B cell (primary cell): ENCODE data around the gene IRF8. TPM values are rescaled to one million over a fixed set of nuclear protein-coding genes. Genes with fewer than 3 reads are reported as not detected.
A peak's percentile ranks its signal among the peaks of the same experiment; 100 is the strongest.

Experiments
- ATAC-seq: fragments of 200-7000 bp; cut with Tn5 transposase; one replicate; pipeline ENCODE4 v1.10.0; 2021; ENCODE audit warnings: low read depth, mild to moderate bottlenecking, moderate number of reproducible peaks, moderate library complexity
- CTCF ChIA-PET: fragments of 350-600 bp; sonication (Branson Sonifier 250); formaldehyde crosslinking; loops from one replicate; lab custom pipeline; 2021; ENCODE audit warnings: antibody characterized with exemption, inconsistent platforms; lab: Charles Lee
- POLR2A ChIA-PET: fragments of 350-600 bp; sonication (Branson Sonifier 250); formaldehyde crosslinking; loops from one replicate; lab custom pipeline; 2021; ENCODE audit warnings: antibody characterized with exemption; lab: Charles Lee
- DNase-seq: peaks from one replicate; pipeline ENCODE4 v3.0.0; 2013
- H2AFZ ChIP-seq: 2 replicates; pipeline ENCODE4 v1.6.1; 2012; ENCODE audit warnings: mild to moderate bottlenecking, low read depth, low read length; ENCODE audit not compliant: insufficient read depth, poor library complexity, severe bottlenecking
- H3K27ac ChIP-seq, 2 donors: 1 replicate in 1 of 2; 2 replicates in 1 of 2; pipeline ENCODE4 v1.5.1; 2012 to 2013; ENCODE audit warnings: low read length in 2 of 2, mild to moderate bottlenecking in 2 of 2, moderate library complexity in 1 of 2
- H3K27me3 ChIP-seq, 4 experiments: fragments of 200-600 bp in 1 of 4; sonication (generic) in 1 of 4; replicated peaks in 1 of 4; 1 replicate in 2 of 4; 2 replicates in 2 of 4; pipeline versions ENCODE4 v1.6.1 to v1.7.0; 2013 to 2016; ENCODE audit warnings: low read length in 3 of 4, mild to moderate bottlenecking in 2 of 4, mixed read lengths in 1 of 4, moderate library complexity in 1 of 4; ENCODE audit not compliant: insufficient read depth in 4 of 4, control insufficient read depth in 3 of 4; ENCODE audit errors: control extremely low read depth in 1 of 4
- H3K36me3 ChIP-seq, 2 experiments: replicated peaks in 1 of 2; 1 replicate in 1 of 2; 2 replicates in 1 of 2; pipeline versions ENCODE4 v1.6.1 to v1.7.1; 2013; ENCODE audit warnings: low read length in 1 of 2; ENCODE audit not compliant: insufficient read depth in 2 of 2, control insufficient read depth in 1 of 2; ENCODE audit errors: control extremely low read depth in 1 of 2, extremely low read depth in 1 of 2
- H3K4me1 ChIP-seq, 2 donors: fragments of 200-600 bp in 1 of 2; sonication (generic) in 1 of 2; 1 replicate in 1 of 2; 2 replicates in 1 of 2; pipeline versions ENCODE4 v1.5.1 to v1.6.1; 2013 to 2017; ENCODE audit warnings: low read length in 2 of 2; ENCODE audit not compliant: control insufficient read depth in 2 of 2, insufficient read depth in 2 of 2
- H3K4me2 ChIP-seq: replicated peaks from 2 replicates; pipeline ENCODE3; 2012; ENCODE audit warnings: mild to moderate bottlenecking, low read depth, low read length; ENCODE audit not compliant: poor library complexity, severe bottlenecking
- H3K4me3 ChIP-seq, 5 experiments: fragments of 200-600 bp in 1 of 5; sonication (generic) in 1 of 5; 1 replicate in 3 of 5; 2 replicates in 2 of 5; pipeline versions ENCODE4 v1.5.1 to v1.7.0; 2011 to 2016; ENCODE audit warnings: low read length in 4 of 5, mild to moderate bottlenecking in 4 of 5, low read depth in 2 of 5, control low read depth in 1 of 5, moderate library complexity in 1 of 5; ENCODE audit not compliant: insufficient read depth in 1 of 5; ENCODE audit errors: control extremely low read depth in 1 of 5, extremely low read depth in 1 of 5
- H3K79me2 ChIP-seq: fragments of 200-600 bp; sonication (generic); one replicate; pipeline ENCODE4 v1.6.0; 2016; ENCODE audit warnings: low read length; ENCODE audit not compliant: control insufficient read depth, insufficient read depth
- H3K9ac ChIP-seq: fragments of 200-600 bp; sonication (generic); 2 replicates; pipeline ENCODE4 v1.6.1; 2017; ENCODE audit warnings: mild to moderate bottlenecking, low read length, moderate library complexity
- H3K9me3 ChIP-seq, 3 donors: one replicate each; pipeline versions ENCODE4 v1.6.1 to v1.7.1; 2013; ENCODE audit warnings: low read length in 2 of 3; ENCODE audit not compliant: control insufficient read depth in 2 of 3, insufficient read depth in 1 of 3; ENCODE audit errors: control extremely low read depth in 1 of 3
- H4K20me1 ChIP-seq: 2 replicates; pipeline ENCODE4 v1.6.0; 2012; ENCODE audit warnings: mild to moderate bottlenecking, low read length; ENCODE audit not compliant: insufficient read depth, control insufficient read depth, poor library complexity, severe bottlenecking
- H3K27ac Mint-ChIP-seq: one replicate; pipeline ENCODE4 v1.8.0; 2021; ENCODE audit warnings: mixed read lengths
- H3K27me3 Mint-ChIP-seq: one replicate; pipeline ENCODE4 v1.8.0; 2021; ENCODE audit warnings: mixed read lengths
- H3K4me1 Mint-ChIP-seq: one replicate; pipeline ENCODE4 v1.8.0; 2021; ENCODE audit warnings: mixed read lengths
- H3K4me3 Mint-ChIP-seq: one replicate; pipeline ENCODE4 v1.8.0; 2021; ENCODE audit warnings: mixed read lengths
- H3K9me3 Mint-ChIP-seq: one replicate; pipeline ENCODE4 v1.8.0; 2022; ENCODE audit warnings: mixed read lengths; ENCODE audit not compliant: insufficient read depth
- CTCF ChIP-seq: fragments of 200-600 bp; IDR thresholded peaks from one replicate; pipeline ENCODE4 v1.8.0; 2022; ENCODE audit warnings: antibody characterized with exemption, mild to moderate bottlenecking
- EZH2 ChIP-seq: IDR thresholded peaks from 2 replicates; pipeline ENCODE4 v1.6.1; 2012; ENCODE audit warnings: borderline replicate concordance, low read depth, mild to moderate bottlenecking, moderate library complexity, low read length; ENCODE audit not compliant: insufficient read depth, poor library complexity, severe bottlenecking
- WGBS: methylation state at CpG from one replicate; pipeline ENCODE4 v1.1.5; 2013; ENCODE audit warnings: missing lambda C conversion rate; ENCODE audit not compliant: insufficient coverage; 5-methylcytosine and 5-hydroxymethylcytosine counted together
- intact Hi-C: fragments of 100-400 bp; cut with micrococcal nuclease; formaldehyde crosslinking; loops from one replicate; pipeline ENCODE4 v1.10.0; 2022
- polyA plus RNA-seq: library from polyadenylated mRNA; depleted of rRNA; stranded (reverse); fragments of >200 nt; gene quantifications from 2 replicates; pipeline ENCODE4 v1.2.3, GENCODE V29; 2012
- total RNA-seq, 2 donors: library from RNA; stranded (reverse); fragments of 120-200 nt in 1 of 2; gene quantifications; 1 replicate in 1 of 2; 2 replicates in 1 of 2; pipeline versions ENCODE4 v1.2.3 to v1.2.4, GENCODE V29; 2013 to 2022

The IRF8 gene
- total and polyA plus RNA-seq, 2 donors (not counting 1 experiment from before 2014, with no cell fraction given) = 309 to 332 TPM

DNA sequence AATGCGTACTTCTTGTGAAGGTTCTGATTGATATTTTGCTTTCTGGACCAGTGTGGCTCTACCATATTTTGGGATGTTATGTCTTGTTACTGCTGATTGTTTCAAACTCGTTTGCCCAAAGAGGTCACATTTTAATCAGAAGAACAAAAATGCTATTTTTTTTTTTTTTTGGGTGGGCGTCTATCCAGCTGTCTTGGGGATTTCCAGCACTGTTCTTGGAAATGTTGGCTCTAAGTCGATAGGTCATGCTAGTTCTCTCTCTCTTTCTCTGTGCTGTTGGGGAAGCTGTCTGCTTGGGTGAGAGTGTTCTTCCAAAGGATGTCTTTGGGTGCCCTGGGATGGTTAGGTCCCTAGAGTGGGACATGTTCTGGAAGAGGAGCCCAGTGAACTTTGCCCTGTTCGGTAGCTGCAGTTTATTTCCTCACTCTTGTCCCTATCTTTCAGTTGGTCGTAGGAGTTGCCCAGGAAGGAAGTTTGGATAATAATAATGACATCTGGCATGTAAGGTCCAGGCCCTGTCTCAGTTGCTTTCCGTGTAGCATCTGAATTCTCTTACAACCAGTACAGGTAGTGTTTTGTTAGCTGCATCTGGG, 2.9 kb downstream of the IRF8 start:
- H4K20me1 ChIP-seq = peaks cover 37% of the 10 kb centered on the region
- H3K4me3 ChIP-seq = peak overlapping the region; percentile 77 to 99 (median 88)
- Mint-ChIP-seq H3K27ac (peak overlapping the region; percentile 98), H3K4me3 (peak overlapping the region; percentile 92), H3K4me1 (peaks cover 83% of the 10 kb centered on the region), H3K27me3 (no peaks in the 10 kb centered on the region), H3K9me3 (no peaks in the 10 kb centered on the region)
- DNase-seq = no peak
- no peaks in the 10 kb centered on the region for H3K9me3 ChIP-seq
- H3K9ac ChIP-seq = peak overlapping the region; percentile 94
- H3K4me2 ChIP-seq = peak overlapping the region; percentile 82
- H3K4me1 ChIP-seq = peaks cover 72 to 75% of the 10 kb centered on the region in 2 donors
- peaks cover 4 to 71% of the 10 kb centered on the region in 2 experiments for H3K36me3 ChIP-seq
- 57% methylated on average over 1 of the region's 7 CpGs for WGBS
- H3K27ac ChIP-seq = peak overlapping the region; percentile 93 to 97
- no peak for ATAC-seq
- intact Hi-C loops = loop anchor here (1.0 to 5.0 kb wide), 6 partner anchors 8 to 145 kb away; no protein-coding TSS in a partner anchor
- no peak overlapping the region for H2AFZ ChIP-seq
- CTCF ChIA-PET = interaction anchor here (0.8 to 14.4 kb wide), 16 partner anchors 9 to 286 kb away, joined by 3 to 364 read pairs (median 5); no protein-coding TSS in a partner anchor
- H3K27me3 ChIP-seq = no peaks in the 10 kb centered on the region
- POLR2A ChIA-PET = interaction anchor here (0.5 to 2.4 kb wide), 14 partner anchors 32 to 1864 kb away, joined by 3 to 13 read pairs (median 4); partner anchors contain the start of gene KLHDC4
- no peak for TF ChIP-seq EZH2
- no peak for TF ChIP-seq CTCF
- peaks cover 91% of the 10 kb centered on the region for H3K79me2 ChIP-seq
